ENCODE measurements around the gene MARK2.
"Not testable (repeated sequence)": the region's sequence is repeated elsewhere in the genome, so short reads cannot be mapped to it uniquely, and the experiment has no call there.

Gene MARK2

GRCh38 chr11:63858628-63859550, 20.0 kb downstream of the MARK2 start:
- no peak for DNase-seq

DNA sequence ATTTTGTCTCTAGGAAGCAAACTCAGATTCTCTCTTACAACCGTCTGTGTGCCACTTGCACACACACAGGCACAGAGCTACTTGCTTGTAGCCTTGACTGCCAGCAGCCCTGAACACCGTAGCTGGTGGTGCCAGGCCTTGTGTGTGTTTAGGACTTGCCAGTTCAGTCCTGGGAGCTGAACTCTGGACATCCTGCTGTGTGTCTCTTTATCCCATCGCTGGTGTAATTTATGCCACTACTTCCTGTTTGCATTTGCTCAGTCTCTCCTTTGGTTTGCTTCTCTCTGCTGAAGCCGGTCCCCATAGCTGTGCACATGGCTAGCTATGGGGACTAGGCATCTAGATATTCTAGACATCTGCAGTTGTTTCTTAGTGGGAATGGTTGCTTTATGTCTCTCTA, 24.0 kb downstream of the MARK2 start:
- DNase-seq: peak in 1 of 6 experiments; percentile 15

- not testable (repeated sequence) for DNase-seq
Measured at GRCh38 chr11:63863620-63864019, 24.7 kb downstream of the MARK2 start.

DNA sequence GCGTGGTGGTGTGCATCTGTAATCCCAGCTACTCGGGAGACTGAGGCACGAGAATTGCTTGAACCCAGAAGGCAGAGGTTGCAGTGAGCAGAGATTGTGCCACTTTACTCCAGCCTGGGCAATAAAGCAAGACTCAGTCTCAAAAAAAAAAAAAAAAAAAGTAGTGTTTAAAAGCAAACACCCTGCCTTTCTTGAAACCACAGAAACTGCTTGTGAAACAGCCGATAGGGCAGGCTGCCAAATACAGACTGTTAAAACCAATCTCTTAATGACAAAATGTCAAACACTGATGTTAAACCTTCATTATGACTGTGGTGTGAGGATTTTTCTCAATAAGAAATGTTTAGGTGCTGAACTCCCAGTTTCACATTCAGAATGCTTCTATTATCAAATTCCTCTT, 27.3 kb downstream of the MARK2 start:
- DNase-seq: peak; percentile 25 to 84 (median 68)

DNA sequence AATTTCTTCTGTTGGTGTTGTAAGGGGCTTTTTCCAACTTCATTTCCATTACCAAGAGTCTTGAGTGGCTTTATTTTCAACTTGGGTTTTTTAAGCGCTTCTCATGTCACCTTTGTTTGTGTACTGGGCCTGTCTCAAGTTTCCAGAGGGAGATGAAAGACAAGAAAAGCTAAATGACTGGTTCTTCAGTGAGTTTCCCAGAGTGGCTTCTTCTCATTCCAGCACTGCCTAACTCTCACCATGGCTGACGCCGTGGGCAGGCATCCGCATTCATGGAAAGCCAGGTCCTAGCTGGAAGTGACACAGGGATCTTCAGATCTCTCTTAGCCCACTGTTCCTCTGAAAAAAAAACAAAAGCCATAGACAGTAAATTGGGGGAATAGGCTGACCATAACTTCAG, 28.6 kb downstream of the MARK2 start:
- no peak for DNase-seq

DNA sequence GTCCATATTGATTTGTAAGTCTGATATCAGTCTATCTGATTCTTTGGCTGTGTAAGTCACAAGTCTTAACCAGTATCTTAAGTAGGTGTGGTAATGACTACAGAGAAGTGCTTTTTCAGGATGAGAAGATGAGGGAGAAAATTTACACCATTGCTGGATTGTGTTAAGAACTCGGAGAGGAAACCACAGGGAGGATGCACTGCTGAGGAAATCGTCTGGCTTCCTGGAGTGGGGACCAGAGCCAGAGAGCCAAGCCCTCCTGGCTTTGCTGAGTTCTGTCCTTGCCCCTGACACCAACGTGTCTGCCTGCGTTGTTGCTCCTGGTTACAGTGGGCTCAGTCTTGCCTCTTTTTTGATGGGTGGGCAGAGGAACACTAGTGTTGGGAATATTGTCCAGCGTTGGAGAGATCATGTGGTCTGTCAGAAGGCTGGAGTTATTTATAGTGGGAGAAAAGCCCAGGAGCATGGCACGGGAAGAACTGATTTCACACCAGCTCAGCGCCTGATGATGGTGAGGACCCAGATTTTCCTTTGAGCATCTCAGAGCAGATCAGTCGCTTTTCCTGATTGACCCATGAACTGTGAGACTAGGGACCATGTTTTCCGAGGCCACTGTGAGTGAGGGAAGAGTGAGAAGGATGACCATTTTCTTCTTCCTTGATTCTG, 29.6 kb downstream of the MARK2 start:
- no peak for DNase-seq

DNA sequence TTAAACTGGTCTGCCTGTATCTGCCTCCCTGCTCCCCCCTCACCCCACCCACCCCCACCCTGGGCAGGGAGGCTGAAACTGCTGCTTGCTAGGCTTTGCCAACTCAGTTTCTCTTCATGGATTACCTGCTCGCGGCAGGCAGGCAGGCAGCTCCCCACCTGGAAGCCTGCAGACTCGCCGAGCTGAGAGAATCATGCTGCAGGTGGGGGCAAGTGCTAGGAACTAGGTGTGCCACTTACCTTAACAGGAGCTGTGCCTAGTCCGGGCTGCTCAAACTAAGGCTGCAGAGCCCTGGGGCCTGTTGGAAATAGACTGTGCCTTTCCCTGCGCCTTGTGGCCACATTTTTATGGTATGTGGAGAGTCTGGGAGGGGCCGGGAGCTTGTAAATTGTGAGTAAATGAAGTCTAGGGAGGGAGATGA, 30.3 kb downstream of the MARK2 start:
- DNase-seq: no peak

DNA sequence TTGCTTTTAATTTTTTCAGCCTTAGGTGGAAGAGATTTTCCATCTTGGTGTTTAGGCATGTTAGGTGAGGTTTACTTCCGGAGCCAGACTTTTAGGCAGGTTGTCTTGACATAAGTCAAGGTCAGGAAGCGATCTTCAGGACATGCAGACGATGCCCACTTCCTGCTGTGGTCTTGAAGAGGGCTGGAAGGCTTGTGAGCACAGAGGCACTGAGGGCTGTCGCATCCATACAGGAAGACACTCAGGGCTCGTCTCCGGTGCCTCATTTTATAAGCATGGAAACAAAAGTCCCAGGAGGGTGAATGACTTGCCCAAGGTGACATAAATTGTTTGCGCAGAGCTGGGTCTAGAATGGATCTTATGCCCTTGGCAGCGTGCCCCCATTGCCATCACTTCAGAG, 30.8 kb downstream of the MARK2 start:
- peak in 5 of 6 experiments; percentile 6 to 64 (median 57) for DNase-seq

DNA sequence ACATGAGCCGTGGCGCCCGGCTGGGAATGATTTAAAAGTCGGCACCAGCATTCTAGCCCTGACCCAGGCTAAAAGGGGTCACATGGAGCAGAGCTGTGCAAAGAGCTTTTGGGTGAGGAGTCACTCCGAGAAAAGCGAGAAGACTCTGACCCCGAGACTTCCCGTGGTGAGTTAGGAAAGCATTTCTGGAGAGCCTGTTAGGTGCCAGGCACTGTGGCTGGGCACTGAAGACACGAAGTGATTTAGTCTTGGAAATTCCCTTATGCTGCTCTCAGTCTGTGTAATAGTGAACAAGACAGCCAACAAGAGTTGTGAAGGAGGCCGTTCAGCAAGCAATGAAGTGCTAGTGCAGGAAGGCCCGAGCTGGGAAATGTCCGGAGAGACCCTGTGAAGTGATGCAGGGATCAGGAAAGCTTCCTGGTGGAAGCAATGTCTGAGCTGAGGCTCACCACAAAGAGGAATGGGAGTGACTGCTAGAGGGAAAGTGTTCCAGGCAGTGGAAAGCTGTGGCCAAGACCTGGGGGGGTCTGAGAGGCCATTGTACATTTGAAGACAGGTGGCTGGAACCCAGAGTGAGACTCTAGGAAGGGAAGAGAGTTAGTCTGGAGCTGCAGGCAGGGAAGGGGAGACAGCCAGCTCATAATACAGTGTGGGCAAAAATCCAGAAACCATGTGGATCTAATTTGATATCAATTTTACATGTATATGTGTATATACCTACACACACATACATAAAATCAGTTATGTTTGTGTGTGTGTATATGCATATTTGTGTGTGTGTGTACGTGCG, 31.6 kb downstream of the MARK2 start:
- no peak for DNase-seq

GRCh38 chr11:63871962-63872799, 33.3 kb downstream of the MARK2 start:
- peak in 2 of 6 experiments; percentile 7 to 15 for DNase-seq

GRCh38 chr11:63872800-63873197, 33.9 kb downstream of the MARK2 start:
- no peak for DNase-seq

- DNase-seq: no peak
Measured at GRCh38 chr11:63873311-63873710, 34.4 kb downstream of the MARK2 start.

DNA sequence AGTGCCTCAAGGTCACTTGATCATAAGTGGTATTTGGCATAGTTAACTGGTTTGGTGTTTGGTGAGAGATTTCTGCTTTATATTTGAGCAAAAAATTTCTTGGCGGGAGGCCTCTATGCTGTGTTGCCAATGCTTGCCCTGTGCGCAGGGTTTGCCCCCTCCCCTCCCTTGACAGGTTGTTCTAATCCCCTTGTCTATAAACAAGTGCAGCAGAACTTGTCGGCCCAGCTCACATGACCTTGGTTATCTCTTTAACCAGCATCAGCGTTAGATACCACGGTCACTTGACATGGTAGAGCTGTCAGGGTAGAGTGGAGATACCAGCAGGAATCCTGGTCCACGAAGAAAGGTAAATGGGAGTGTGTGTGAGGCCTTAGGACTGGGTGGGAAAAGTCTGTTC, 35.6 kb downstream of the MARK2 start:
- DNase-seq: no peak

DNA sequence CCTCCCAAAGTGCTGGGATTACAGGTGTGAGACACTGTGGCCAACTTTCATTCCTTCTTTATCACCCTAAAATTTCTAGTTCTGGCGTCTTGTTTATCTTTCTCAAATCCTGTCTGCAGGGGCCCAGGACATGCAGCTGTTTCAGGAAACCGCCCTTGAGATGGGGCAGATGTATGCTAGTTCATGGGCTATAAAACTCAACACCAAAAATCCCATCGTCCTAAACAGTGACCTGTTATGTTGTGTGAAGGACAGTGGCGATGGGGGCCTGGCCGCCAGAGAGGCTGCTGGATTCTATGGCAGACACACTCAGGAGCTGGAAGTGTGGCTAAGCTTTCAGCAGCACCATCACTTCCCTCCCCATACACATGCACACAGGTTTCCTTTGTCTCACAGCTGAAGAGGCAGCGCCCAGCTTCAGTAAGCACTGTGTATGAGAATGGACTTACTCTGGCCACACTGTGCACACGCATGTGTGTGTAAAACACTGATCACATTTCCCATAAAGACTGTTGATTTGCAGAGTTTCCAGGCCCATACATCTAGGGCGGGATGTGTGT, 36.7 kb downstream of the MARK2 start:
- DNase-seq: no peak

DNA sequence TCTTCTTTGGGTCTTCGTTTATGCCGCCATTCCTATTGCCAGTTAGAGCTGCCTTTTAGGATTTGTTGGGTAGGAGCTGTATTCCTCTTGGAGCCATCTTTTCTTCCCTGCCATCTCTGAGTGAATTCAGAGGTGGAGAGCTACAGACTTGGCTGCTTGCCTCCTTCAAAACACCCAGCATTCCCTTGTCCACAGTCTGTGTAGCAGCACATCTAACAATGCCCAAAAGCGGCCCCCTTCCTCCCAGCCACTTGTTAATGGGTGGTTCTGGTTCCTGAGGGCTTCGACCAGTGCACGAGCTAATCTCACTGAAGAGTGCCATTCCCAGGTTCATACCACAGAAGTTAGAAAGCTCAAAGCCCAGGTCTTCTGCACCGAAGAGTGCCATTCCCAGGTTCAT, 37.7 kb downstream of the MARK2 start:
- no peak for DNase-seq

DNA sequence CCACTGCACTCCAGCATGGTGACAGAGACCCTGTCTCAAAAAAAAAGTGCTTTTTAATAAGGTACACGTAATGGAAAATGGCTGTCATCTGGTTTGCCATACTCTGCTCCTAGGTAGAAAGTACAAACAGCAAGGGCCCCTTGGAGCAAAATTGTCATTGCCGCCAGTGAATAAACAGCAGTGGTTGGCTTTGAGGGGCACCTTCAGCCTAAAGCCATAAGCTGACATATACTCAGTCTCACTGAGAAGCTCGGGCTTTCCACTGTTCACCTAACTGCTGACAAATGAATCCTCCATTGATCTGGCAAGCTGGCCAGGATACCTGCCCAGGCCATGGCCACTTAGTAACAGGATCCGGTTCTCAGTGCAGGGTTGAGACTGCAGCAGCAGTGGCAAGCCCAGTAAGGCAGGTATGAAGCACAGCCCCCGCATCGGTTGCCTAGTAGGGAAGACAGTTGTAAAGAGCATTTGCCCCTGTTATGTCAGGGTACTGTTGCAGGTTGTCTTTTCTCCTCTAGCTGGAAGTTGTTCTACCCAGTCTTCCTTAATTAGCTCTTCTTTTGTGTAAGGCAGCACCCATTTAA, 38.8 kb downstream of the MARK2 start:
- DNase-seq: no peak

- no peak for DNase-seq
Measured at GRCh38 chr11:63879598-63880402, 40.9 kb downstream of the MARK2 start.

DNA sequence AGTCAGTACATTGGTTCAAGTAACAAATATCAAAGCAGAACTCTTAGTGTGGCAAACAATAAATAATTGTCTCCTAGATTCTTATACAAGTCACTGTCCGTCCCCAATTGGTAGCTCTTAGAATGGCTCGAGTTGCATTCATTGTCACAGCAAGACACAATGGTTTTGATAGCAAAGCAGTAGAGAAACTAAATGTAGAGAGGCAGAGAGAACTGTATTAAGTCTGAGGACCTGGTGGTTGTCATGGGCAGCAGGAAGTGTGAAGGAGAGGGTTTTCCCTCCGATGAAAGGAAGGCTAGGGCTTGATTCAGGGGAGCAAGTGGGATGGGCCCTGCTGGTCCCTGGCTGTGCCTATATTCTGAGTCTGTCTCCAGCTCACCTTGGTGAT, 41.5 kb downstream of the MARK2 start:
- no peak for DNase-seq

DNA sequence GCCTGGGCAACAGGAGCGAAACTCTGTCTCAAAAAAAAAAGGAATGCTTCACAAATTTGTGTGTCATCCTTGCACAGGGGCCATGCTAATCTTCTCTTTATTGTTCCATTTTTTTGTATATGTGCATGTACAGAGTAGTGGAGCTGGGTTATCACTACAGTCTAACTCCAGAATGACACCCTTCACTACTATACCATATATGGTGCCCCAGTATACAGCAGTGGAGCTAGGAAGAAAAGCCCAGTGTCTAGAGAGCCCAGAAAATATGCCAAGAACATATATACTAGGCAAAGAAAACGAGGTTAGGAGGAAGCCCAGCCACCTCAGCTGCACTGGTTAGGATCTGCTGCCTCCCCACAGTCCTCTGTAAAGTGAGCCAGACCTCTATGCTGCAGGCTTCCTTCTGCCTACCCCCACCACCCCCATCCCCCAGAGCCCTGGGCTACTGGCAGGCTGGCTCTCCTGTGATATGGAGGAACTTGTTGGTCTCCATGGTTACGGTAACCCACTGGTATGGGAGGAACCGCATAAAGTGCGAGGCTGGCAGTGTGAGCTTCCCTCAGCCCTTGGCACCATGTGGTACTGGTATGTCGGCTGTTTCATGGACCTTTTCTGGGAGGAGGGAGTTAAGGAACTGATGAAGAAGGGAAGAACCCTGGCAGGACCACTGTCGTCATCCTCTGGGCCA, 43.8 kb downstream of the MARK2 start:
- peak; percentile 17 to 53 (median 30) for DNase-seq

DNA sequence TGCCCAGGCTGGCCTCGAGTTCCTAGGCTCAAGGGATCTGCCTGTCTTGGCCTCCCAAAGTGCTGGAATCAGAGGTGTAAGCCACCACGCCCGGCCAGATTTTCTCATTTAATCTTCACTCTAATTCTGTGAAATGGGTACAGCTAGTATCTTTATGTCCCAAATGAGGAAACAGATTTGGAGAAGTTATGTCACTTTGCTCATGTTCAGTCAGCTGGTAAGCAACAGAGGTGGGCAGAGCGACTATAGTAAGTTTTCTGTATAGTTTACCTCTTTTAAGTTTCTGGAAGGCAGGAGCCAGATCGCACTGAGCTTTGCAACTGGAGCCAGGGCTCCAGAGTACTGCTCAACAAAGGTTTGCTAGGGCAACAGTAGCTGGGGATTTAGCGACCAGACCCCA, 44.9 kb downstream of the MARK2 start:
- DNase-seq: no peak
